Measurements from ENCODE around the gene FUOM.

Gene FUOM

GRCh38 chr10:133357285-133358161 is at the start of gene FUOM:
TSS of gene FUOM (minus strand) at chr10:133358019. CDS start at chr10:133358007, 12 bp downstream.
- DNase-seq (ENCODE audit: low spot score), result peak; percentile 64

- no peak for DNase-seq (ENCODE audit: low spot score)
These were observed 48.2 kb upstream of the FUOM start for GRCh38 chr10:133405844-133406527.

GRCh38 chr10:133405272-133405671 is 47.5 kb upstream of the FUOM start:
- no peak for DNase-seq (ENCODE audit: low spot score)

GRCh38 chr10:133403784-133404183 is 46.0 kb upstream of the FUOM start:
- DNase-seq (ENCODE audit: low spot score), result no peak

GRCh38 chr10:133403359-133403758 is 45.5 kb upstream of the FUOM start:
- no peak for DNase-seq (ENCODE audit: low spot score)

GRCh38 chr10:133401981-133402725 is 44.3 kb upstream of the FUOM start:
- no peak for DNase-seq (ENCODE audit: low spot score)

- no peak for DNase-seq (ENCODE audit: low spot score)
These were observed 43.7 kb upstream of the FUOM start for GRCh38 chr10:133401500-133401899.

GRCh38 chr10:133400624-133401424 is 43.0 kb upstream of the FUOM start:
- DNase-seq (ENCODE audit: low spot score), result no peak

- no peak for DNase-seq (ENCODE audit: low spot score)
These were observed 41.3 kb upstream of the FUOM start for GRCh38 chr10:133399123-133399601.

- DNase-seq (ENCODE audit: low spot score), result no peak
These were observed 40.1 kb upstream of the FUOM start for GRCh38 chr10:133397938-133398337.

GRCh38 chr10:133396035-133396624 is 38.3 kb upstream of the FUOM start:
- no peak for DNase-seq (ENCODE audit: low spot score)

- DNase-seq (ENCODE audit: low spot score), result no peak
These were observed 37.0 kb upstream of the FUOM start for GRCh38 chr10:133394801-133395221.

- DNase-seq (ENCODE audit: low spot score), result peak; percentile 94
These were observed 36.3 kb upstream of the FUOM start, which contains the start of gene MTG1 for GRCh38 chr10:133394064-133394663. TSS of gene MTG1 (plus strand) at chr10:133394157. CDS start at chr10:133394221, 64 bp downstream.

- no peak for DNase-seq (ENCODE audit: low spot score)
These were observed 35.7 kb upstream of the FUOM start for GRCh38 chr10:133393401-133394063.

GRCh38 chr10:133391761-133392518 is 34.1 kb upstream of the FUOM start:
- DNase-seq (ENCODE audit: low spot score), result no peak

- no peak for DNase-seq (ENCODE audit: low spot score)
These were observed 33.4 kb upstream of the FUOM start for GRCh38 chr10:133391249-133391635.

- no peak for DNase-seq (ENCODE audit: low spot score)
These were observed 32.9 kb upstream of the FUOM start for GRCh38 chr10:133390597-133391248.

- DNase-seq (ENCODE audit: low spot score), result no peak
These were observed 31.4 kb upstream of the FUOM start for GRCh38 chr10:133388973-133389818.

Measured in COLO829 (cell line).